GM21786 (cell line): ENCODE data around the gene KCTD5.

Experiments
- ATAC-seq: cut with Tn5 transposase; IDR thresholded peaks from one replicate; pipeline ENCODE4 v1.9.1; 2021; ENCODE audit not compliant: unreplicated experiment

KCTD5 gene

DNA sequence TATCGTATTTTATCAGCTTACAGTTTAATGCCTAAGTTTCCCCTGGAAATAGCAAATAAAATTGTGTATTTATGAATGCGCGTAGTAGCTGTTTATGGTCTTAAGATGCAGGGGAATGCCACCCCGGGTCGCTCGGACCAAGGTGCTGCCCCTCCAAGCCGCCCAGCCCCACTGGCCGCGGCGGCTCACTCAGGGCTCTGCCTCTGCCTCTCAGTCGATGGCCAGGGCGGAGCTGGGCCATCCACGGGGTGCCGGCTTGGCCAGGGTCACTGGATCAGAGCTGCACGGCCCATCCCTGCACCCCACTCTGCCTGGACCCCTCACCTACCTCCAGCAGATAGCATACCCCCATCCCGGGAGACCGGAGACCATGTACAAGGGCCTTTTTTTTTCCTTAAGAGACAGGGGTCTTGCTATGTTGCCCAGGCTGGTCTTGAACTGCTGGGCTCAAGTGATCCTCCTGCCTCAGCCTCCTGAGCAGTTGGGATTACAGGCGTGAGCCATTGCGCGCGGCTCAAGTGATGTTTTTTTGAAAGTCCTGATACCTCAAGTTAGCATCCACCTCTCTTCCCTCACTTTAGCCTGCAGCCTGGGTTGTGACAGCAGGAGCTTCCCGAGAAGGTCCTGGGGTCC is 26.7 kb downstream of the KCTD5 start:
- no peak for ATAC-seq

DNA sequence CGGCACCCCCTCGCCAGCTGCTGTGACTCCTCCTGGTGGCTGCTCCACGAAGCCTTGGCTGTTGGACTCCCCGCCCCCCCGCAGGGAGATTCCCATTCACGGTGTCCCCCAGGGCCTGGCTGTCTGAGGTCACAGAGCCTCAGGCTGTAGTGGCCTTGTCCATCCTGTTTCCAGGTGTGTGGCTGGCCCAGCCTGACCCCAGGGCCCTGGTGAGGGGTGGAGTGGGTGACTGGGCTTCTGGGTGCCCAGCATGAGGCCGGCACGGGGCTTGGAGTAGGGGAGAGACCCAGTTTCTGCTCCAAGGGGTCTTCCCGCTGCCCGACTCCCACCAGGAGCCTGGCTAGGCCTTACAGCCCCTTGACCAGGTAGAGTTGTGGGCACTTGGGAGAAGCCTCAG is 27.3 kb downstream of the KCTD5 start:
- no peak for ATAC-seq

DNA sequence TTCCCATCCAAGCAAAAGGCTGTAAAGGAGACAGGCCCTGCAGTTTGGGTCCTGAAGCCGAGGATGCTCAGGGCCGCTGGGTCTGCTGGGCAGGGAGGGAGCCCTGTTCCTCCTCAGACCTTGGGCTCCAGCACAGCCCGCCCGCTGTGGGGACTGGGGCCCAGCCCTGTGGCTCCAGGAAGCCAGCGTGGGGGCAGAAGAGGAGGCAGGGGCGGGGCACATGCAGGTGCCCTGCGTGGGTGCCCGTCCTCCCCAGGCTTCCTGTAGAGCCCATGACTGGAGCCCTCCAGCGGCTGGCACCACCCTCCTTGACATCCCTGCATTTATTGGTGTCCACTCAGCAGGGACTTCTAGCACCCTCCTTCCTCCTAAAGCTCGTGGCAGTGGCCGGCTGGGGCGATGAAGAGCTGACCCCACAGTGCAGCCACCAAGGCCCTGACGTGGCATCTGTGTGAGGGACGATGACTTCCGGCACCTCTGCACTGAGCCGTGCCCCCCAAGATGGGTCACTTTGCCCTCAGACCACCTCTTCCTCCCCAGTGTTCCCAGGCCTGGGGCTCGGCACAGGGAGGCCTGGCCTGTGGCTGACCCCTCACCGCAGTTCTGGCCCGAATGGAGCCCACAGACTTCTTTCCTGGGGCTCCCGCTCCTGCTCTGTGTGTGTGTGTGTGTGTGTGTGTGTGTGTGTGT is 27.8 kb downstream of the KCTD5 start:
- no peak for ATAC-seq

- no peak for ATAC-seq
Measured at GRCh38 chr16:2710711-2711231, 28.4 kb downstream of the KCTD5 start.

DNA sequence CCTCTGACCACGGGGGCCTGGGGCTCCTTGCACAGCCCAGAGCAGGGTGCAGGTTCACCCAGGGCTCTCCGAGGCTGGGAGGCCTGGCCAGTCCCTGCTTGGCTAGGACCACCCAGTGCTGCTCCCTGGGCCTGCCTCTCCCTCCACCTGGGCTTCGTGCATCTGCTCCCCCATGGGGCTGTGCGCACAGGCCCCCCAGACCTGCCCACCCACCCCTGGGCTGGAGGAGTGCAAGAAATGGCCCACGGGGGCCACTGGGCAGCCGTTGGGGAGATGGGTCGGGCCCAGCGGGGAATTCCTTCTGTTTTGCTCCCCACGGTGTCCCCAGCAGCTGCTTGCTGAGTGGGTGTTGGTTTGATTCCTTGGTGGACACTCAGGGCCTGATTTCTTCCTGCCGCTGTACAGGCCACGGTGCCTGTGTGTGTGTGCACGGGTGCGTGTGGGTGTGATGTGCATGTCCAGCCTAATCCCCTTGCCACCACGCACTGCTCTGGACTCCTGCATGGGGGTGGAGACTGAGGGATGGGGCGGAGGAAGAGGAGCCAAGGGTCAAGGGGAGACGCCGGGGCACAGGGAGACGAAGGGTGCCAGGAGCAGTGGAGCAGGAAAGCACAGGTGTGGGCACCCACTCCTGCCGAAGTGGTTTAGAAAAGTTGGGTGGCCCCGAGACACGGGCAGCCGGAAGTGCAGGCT is 29.2 kb downstream of the KCTD5 start:
- no peak for ATAC-seq

GRCh38 chr16:2712063-2712441 is 29.7 kb downstream of the KCTD5 start:
- no peak for ATAC-seq

- ATAC-seq: no peak
Measured at GRCh38 chr16:2712546-2712945, 30.2 kb downstream of the KCTD5 start.

GRCh38 chr16:2713523-2713922 is 31.2 kb downstream of the KCTD5 start:
- no peak for ATAC-seq

DNA sequence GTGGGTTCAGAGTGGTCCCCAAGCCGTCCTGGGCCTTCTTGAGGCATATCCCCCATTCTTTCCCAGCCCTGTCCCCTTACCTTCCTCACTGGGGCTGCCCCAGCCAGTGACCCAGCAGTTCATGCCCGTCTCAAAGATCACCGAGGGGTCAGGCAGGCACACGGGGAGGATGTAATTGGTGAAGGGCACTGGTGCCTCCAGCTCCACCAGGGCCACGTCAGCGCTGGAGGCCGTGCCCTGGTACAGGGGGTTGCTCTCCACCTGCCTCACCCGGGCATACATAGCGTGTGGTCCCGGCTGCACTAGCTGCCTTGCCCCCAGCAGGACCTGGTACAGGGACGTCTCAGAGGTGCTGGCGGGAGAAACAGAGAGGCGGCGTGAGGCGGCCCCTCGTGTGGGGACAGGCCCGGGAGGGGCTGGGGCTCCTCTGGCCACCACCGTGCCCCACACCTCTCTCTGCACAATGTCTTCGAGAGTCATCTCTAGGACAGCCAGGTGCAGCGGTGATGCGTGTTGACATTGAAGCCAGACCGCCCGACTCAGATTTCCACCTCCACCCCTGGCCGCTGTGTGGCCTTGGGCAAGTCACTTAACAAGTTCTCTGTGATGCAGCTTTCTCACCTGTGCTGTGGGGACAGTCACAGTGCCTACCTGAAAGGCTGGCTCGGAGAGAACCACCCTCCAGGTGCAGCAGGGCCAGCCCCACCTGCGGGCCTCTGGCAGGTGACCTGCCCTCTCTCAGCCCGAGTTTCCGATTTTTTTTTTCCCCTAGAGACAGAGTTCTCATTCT is 31.9 kb downstream of the KCTD5 start:
- no peak for ATAC-seq

- ATAC-seq: no peak
Measured at GRCh38 chr16:2715064-2715463, 32.7 kb downstream of the KCTD5 start.

GRCh38 chr16:2715519-2715918 is 33.2 kb downstream of the KCTD5 start:
- ATAC-seq: no peak

- no peak for ATAC-seq
Measured at GRCh38 chr16:2715966-2716885, 33.9 kb downstream of the KCTD5 start.

- ATAC-seq: no peak
Measured at GRCh38 chr16:2716948-2717347, 34.6 kb downstream of the KCTD5 start.

DNA sequence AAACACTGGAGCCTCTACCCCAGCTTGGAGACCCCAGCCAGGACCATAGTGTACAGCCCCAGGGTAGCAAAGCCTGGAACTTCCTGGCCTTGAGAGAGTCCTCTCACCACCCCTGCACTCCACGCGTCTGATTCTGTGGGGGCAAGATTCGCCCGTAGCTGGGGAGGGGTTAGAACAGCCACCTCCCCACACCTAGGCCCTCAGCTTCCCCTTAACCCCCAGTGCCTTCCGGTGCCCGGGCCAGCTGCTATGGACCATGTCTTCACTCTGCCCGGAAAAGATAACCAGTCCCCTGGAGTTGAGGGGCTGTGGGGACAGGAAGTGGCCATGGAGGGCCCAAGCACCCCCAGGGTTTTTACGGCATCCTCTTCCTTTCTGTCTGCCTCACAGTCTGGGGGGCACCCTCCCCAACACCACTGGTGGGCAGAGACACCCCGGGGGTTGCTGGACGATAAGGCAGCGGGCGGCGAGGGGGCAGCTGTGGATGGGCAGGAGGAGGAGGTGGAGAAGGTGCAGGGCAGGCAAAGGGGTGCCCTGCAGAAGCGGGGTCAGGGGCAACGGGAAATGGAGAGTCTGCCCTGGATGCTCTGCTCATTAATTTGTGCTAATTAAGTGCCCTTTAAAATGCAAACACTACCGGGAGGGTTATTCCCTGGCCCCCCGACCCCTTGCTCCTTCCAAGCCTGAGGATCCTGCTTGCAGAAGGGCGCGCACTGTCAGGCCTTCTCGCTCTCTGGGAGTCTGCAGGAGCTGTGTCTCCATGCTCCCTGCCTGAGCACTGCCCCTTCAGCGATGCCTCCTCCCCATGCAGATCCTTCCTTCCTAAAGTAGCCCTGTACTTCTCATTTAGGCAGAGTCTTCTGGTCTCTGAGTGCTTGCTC is 35.3 kb downstream of the KCTD5 start:
- ATAC-seq: no peak

GRCh38 chr16:2719328-2720063 is 37.2 kb downstream of the KCTD5 start:
- ATAC-seq: no peak

GRCh38 chr16:2720064-2720457 is 37.7 kb downstream of the KCTD5 start, which contains the start of gene PRSS27:
Gene PRSS27 (minus strand): TSS chr16:2720224. CDS start chr16:2720160, 64 bp downstream.
- no peak for ATAC-seq

DNA sequence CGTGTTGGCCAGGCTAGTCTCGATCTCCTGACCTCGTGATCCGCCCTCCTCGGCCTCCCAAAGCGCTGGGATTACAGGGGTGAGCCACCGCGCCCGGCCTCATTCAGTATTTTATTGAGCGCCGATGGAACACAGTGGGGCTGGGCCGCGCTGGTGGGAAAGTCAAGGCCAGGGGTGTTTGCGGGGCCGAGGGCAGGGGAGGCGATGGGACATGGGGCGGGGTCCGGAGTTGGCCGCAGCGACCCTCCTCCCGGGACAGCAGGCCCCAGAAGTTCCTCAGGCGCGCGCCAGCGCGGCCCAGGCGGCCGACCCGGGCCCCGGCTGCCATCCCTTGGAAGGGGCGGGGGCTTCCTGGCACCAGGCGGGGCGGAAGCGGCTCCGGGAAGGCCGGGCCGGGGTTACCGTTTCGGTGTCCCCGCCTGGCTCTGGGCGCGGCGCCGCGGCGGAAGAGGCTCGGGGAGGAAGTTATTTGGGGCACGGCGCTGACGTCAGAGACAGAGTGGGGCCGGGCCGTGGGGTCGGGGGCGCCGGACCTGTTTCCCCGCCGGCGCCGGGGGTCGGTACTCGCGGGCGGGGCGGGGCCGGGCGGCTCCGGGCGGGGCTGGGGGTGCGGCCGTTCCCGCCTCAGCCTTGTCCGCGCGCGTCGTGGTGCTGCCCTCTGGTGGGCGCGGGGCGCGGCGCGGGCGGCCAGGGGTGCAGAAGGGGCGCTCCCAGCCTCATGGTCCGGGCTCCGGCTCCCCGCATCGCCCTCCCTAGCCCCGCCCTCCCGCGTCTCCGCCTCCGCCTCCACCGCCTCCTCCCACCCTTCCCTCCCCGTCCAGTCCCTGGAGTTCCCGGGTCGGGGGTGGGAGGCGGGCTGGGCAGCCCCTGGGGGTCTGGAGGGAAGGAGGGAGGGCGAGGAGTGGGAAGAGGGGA is 38.7 kb downstream of the KCTD5 start:
- peak; percentile 82 for ATAC-seq
